H1 (cell line): ENCODE results near the gene AQP6.

ENCODE experiments used
- ASH2L ChIP-seq: fragments of 200-600, 300-600 bp; sonication (generic); IDR thresholded peaks from one replicate; pipeline ENCODE4 v1.7.1; 2017; ENCODE audit warnings: low read length
- CTCF ChIP-seq, 3 experiments: IDR thresholded peaks; 1 replicate in 2 of 3; 2 replicates in 1 of 3; pipeline versions ENCODE4 v1.5.1 to v1.6.1; 2011; ENCODE audit warnings: low read length in 3 of 3, mild to moderate bottlenecking in 3 of 3, inconsistent platforms in 2 of 3, low read depth in 1 of 3, moderate library complexity in 1 of 3; ENCODE audit not compliant: insufficient read depth in 1 of 3; ENCODE audit errors: control extremely low read depth in 1 of 3
- EZH2 ChIP-seq: fragments of 200-600 bp; sonication (generic); IDR thresholded peaks from 2 replicates; pipeline ENCODE4 v1.7.1; 2012; ENCODE audit warnings: low read depth, mild to moderate bottlenecking, moderate library complexity, low read length, inconsistent platforms; ENCODE audit not compliant: severe bottlenecking
- GABPA ChIP-seq: IDR thresholded peaks from 2 replicates; pipeline ENCODE4 v1.6.1; 2011; ENCODE audit warnings: mild to moderate bottlenecking, low read length, moderate library complexity, borderline replicate concordance; ENCODE audit not compliant: insufficient read depth
- GTF2F1 ChIP-seq: IDR thresholded peaks from 2 replicates; pipeline ENCODE4 v1.6.1; 2012; ENCODE audit warnings: low read depth, low read length, improper control_type of control experiment, borderline replicate concordance
- JUND ChIP-seq: IDR thresholded peaks from 2 replicates; pipeline ENCODE4 v1.6.1; 2011; ENCODE audit warnings: mild to moderate bottlenecking, improper control_type of control experiment, low read length
- KDM1A ChIP-seq: fragments of 200-600, 300-600 bp; sonication (generic); IDR thresholded peaks from 2 replicates; pipeline ENCODE4 v1.7.1; 2016; ENCODE audit warnings: mild to moderate bottlenecking, low read length, borderline replicate concordance
- MAX ChIP-seq: IDR thresholded peaks from 2 replicates; pipeline ENCODE4 v1.6.1; 2012; ENCODE audit warnings: inconsistent platforms
- POLR2A ChIP-seq, 2 experiments: IDR thresholded peaks; 1 replicate in 1 of 2; 2 replicates in 1 of 2; pipeline ENCODE4 v1.6.1; 2011; ENCODE audit warnings: low read depth in 2 of 2, low read length in 2 of 2, mild to moderate bottlenecking in 2 of 2; ENCODE audit errors: control extremely low read depth in 1 of 2
- RAD21 ChIP-seq, 2 experiments: IDR thresholded peaks in 1 of 2; conservative IDR thresholded peaks in 1 of 2; 2 replicates each; pipeline ENCODE4 v1.6.1; 2011; ENCODE audit warnings: low read depth in 2 of 2, low read length in 2 of 2, improper control_type of control experiment in 1 of 2, inconsistent platforms in 1 of 2, mild to moderate bottlenecking in 1 of 2, moderate library complexity in 1 of 2
- SRF ChIP-seq: IDR thresholded peaks from 2 replicates; pipeline ENCODE4 v1.6.1; 2011; ENCODE audit warnings: mild to moderate bottlenecking, low read depth, low read length, moderate library complexity
- TEAD4 ChIP-seq: IDR thresholded peaks from 2 replicates; pipeline ENCODE4 v1.6.1; 2012; ENCODE audit warnings: low read depth, low read length, inconsistent platforms, mixed read lengths
- USF2 ChIP-seq: IDR thresholded peaks from 2 replicates; pipeline ENCODE4 v1.6.1; 2011; ENCODE audit warnings: low read length, improper control_type of control experiment
- YY1 ChIP-seq: IDR thresholded peaks from 2 replicates; pipeline ENCODE4 v1.6.1; 2011; ENCODE audit warnings: low read depth, mild to moderate bottlenecking, low read length

- no peak for TF ChIP-seq YY1
- no peak for TF ChIP-seq JUND
- TF ChIP-seq MAX, result no peak
- TF ChIP-seq RAD21 (IDR thresholded peaks at IDR 0.05 in 1 of 2, conservative IDR thresholded peaks at IDR 0.05 in 1 of 2; ENCODE audit: low read depth in 2 of 2, low read length in 2 of 2), result no peak
- TF ChIP-seq EZH2, result no peak
- TF ChIP-seq CTCF (IDR thresholded peaks at IDR 0.05; ENCODE audit: control extremely low read depth in 1 of 3, insufficient read depth in 1 of 3, low read depth in 1 of 3, low read length in 3 of 3), result no peak
- TF ChIP-seq GTF2F1, result no peak
- no peak for TF ChIP-seq USF2
- no peak for TF ChIP-seq ASH2L
- no peak for TF ChIP-seq TEAD4
- TF ChIP-seq GABPA, result no peak
- TF ChIP-seq SRF, result no peak
- TF ChIP-seq POLR2A (IDR thresholded peaks at IDR 0.05; ENCODE audit: control extremely low read depth in 1 of 2, low read depth in 2 of 2, low read length in 2 of 2), result no peak
- TF ChIP-seq KDM1A, result no peak
Observed at GRCh38 chr12:49952391-49953055, 20.2 kb upstream of the AQP6 start.
